HG02981 (cell line): ENCODE data around the gene HUS1.
"Not testable (repeated sequence)": the region's sequence is repeated elsewhere in the genome, so short reads cannot be mapped to it uniquely, and the experiment has no call there.

Experiments
- ATAC-seq: cut with Tn5 transposase; IDR thresholded peaks from one replicate; pipeline ENCODE4 v1.9.1; 2021; ENCODE audit warnings: mild to moderate bottlenecking, moderate library complexity; ENCODE audit not compliant: unreplicated experiment

The HUS1 gene

GRCh38 chr7:47980648-47981047 lies 1.2 kb upstream of the HUS1 start:
- not testable (repeated sequence) for ATAC-seq

GRCh38 chr7:47979832-47980181 lies 392 bp upstream of the HUS1 start:
- no peak for ATAC-seq

GRCh38 chr7:47978790-47979144 lies 648 bp downstream of the HUS1 start:
- ATAC-seq, result no peak

- no peak for ATAC-seq
These were observed 5.7 kb downstream of the HUS1 start for GRCh38 chr7:47973739-47974138.

DNA sequence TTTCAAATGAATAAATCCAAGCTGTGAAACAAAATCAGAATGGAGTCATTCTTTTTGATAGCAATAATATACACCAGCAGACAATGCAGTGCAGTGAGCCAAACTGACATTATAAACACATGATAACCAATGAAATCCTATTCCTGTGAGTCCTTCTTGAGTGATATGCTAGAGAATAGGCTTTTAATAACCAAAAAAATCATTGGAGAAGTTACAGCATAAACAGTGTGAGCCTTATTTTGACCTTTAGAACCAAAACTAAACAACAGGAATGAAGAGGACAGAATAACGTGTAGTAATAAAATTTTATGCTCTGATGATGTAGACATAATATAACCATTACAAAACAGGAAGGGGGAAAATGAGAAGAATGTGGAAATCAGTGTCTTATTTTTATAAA lies 8.7 kb downstream of the HUS1 start:
- no peak for ATAC-seq

DNA sequence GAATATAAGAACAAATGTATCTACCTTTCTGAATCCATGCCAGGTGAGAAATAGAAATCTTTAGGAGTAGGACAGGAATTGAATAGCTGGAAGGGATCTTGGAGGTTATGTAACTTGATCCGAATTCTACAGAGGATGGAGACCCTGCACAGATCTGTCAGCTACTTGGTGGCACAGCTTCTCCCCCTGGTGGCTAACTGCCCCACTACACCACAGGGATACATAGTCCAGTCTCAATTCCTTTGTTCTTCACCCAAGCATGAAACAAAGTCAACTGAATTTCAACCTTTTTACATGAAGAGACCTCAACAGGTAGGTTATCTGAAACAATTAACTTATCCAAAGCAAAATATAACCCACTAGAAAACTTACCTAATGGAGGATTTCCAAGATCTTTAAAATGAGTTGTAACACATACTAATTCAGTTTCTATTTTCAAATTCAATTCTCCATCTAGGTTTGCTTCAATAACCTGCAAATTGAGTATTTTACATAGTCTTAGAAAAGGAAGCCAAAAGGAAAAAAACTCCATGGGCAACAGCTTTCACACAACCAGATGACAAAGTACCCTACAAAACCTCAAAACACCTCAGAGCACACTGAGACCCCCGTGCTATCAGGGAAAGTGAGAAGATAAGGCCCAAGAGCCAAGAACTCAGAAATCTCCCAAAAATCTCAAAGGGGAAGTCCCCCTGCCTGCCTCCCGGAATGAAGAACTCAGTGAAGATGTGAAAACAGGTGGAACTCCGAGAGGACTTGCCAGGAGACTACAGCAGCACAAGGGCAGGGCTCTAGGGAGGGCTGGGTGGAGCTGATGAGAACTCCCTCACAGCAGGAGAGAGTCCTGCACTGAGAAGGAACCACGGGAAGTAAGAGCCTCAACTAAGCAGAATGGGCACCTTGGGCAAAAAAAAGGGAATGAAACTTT lies 10.3 kb downstream of the HUS1 start:
- ATAC-seq, result peak; percentile 77

- ATAC-seq, result no peak
These were observed 11.7 kb downstream of the HUS1 start for GRCh38 chr7:47967708-47968107.

- no peak for ATAC-seq
These were observed 12.3 kb downstream of the HUS1 start for GRCh38 chr7:47967123-47967522.

DNA sequence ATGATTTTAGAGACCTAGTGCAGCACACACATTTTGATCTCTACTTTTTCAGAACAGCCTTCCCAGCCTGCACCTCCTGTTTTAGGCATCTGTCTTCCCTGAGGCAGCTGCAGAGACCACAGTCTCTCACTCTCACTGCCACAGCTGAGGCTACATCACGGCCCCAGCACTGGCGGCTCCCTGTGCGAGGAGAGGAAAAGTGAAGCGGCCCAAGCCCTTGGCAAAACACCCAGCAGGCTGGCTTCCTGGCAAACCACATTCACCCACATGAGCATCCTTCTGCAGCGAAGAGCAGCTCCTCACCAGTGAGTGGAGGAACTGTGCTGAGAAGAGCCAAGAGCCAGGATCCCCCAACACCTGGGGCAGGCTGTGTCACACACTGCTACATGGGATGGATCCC lies 14.0 kb downstream of the HUS1 start:
- no peak for ATAC-seq

DNA sequence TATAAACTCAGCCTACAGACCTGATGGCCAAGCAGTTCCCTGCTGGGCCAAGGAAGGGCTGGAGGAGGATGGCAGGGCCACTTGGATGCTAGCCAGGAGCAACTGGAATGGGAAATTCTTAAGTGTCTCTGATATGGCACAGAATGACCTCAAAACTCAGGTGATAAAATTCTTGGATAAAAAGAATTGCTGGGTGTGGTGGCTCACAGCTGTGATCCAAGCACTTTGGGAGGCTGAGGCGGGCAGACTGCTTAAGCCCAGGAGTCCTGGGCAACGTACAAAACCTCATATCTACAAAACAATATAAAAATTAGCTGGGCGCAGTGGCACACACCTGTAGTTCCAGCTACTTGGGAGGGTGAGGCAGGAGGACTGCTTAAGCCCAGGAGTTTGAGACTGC lies 17.2 kb downstream of the HUS1 start:
- no peak for ATAC-seq

DNA sequence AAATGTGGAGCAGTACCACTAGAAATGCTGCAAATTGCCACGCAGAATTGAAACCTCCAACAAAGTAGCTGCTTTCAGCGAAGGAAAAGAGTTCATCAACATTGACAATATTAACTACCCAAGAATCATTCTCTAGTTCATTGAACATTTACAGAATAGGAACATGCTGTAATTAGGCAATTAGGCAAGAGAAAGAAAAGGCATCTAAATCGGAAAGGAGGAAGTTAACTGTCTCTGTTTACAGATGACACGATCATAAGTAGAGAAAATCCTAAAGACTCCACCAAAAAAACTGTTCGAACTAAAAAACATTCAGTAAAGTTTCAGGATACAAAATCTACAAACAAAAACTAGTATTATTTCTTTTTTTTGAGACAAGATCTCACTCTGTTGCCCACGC lies 22.3 kb downstream of the HUS1 start:
- no peak for ATAC-seq

DNA sequence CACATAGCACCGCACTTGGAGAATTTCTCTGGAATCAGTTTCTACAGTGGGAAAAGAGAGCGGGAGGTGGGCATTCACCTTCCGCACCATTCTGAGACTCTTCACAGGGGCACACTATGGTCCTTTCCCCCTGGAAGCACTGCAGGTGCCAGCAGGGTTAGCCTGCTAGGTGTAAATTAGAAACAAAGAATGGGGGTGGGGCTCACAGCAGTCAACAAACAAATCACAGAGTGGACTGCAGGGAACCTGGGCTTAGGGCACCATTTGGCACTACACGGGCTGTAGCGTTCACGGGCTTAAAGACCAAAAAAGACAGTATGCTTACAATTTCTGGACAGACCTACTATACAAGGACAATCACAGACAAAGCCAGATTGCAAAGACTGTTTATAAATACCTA lies 23.2 kb downstream of the HUS1 start:
- ATAC-seq, result no peak

- ATAC-seq, result no peak
These were observed 25.0 kb downstream of the HUS1 start for GRCh38 chr7:47954231-47954911.

DNA sequence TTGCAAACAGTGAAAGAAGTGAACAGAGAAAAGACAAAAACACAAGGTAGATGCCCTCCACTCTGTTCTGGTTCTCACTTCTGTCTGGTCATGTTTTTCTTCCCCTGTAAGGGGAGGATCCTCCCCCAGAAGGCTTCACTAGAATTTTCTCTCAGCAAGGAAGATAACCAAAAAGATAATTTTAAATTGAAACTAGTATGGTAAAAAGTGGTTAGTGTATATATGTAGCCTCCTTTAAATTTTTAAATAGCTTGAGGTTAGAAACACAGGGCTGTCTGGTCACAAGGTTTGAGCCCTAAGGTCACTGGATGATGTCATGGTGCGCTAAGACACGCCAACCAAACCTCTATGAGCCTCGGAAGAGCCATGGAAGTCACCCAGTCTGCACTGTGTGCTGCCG lies 25.6 kb downstream of the HUS1 start:
- ATAC-seq, result no peak

- no peak for ATAC-seq
These were observed 27.2 kb downstream of the HUS1 start for GRCh38 chr7:47952224-47952623.

DNA sequence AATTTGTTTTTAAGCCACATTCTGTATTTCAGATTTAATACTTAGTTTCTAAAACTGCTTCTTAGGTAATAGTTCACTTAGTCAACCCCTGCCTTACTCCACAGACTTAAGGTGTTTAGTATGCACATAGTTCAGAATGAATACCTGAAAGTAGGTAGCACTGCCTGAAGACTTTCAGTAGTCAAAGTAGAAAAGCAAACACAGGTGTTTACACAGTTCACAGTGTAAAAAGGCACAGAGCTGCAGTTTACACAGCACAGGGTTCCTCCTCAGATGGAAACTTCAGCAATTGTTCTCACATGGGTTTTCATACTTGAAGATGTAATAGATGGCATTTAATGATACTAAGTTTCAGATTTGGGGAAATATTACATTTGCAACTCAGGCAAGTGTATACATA lies 28.0 kb downstream of the HUS1 start:
- no peak for ATAC-seq

- ATAC-seq, result no peak
These were observed 28.7 kb downstream of the HUS1 start for GRCh38 chr7:47950714-47951113.

GRCh38 chr7:47949703-47950102 lies 29.7 kb downstream of the HUS1 start:
- no peak for ATAC-seq

DNA sequence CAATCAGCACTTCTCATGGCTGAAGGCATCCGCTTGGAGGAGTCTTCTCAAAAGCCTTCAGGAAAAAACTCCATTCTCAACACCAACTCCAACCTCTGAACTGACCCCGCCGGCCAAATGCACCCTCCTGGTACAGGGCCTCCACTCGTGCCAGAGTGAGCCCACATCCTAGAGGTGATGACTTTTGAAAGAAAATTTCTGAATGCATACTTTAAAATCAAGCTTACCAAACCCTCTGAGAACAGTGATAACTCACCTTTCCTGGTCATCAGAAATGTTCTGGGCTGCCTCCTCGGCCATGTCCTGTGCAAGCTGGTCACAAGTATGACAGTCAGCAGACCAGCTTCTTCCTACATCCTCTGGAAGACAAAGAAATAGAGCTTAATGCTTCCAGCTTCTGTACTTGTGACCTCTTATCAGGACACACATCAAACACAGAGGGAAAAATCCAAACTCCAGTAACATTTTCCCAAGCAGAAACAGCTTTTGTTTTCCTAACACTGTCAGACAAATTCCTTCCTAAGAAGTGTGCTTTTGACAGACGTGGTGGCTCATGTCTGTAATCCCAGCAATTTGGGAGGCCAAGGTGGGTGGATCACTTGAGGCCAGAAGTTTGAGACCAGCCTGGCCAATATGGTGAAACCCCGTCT lies 31.1 kb downstream of the HUS1 start, which contains the start of gene PKD1L1:
PKD1L1 (minus strand) TSS at position 326 of the 650 bp plus-strand sequence; CDS start at position 300, 26 bp downstream.
- ATAC-seq, result no peak

DNA sequence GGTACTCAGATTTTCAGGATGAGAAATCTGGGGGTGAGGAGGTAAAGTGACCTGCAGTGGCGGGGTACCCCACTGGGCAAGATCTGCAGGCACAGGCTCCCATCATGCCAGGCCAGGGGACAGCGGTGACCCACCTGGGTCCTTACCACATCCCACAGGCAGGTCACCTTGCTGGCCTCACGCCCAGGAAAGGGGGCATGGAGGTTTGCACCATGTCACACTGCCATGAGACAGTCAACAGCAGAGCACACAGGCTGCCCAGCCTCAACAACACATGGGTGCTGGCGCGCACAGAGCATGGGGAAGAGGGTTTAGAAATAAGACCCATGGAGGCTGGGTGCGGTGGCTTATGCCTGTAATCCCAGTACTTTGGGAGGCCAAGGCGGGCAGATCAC lies 32.1 kb downstream of the HUS1 start:
- ATAC-seq, result no peak

DNA sequence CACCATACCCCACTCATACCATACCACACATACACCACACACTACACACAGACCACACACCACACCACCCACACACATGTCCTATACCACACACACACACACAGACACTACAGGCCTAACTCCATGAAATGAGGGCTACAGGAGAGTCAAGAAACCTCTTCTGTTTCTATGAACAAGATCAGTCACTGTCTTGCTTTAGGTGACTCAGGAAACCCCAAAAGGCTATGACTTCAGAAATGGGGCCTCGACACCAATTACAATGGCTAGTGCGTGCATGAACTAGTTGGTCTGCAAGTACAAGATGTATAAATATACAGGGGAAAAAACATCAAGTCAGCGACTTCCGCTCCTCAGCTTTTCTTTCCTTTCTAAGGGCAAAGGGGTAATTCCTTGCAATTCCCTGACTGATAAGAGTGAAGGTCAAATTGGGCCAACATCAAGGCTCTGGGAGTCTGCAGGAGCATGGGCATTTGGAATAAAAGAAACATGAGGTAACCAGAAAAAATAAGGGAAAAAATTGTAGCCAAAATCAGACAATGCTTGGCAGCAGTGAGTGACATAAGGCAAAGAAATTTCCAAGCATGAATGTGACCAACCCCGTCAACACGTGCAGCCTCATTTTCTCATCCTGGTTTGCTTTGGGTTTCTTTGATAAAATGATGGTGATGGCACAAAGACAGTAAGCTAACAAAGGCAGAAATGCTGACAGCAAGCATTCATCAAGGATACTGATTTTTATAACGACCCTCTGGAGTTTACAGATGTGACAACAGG lies 32.6 kb downstream of the HUS1 start:
- ATAC-seq, result no peak
